CD4-positive, alpha-beta T cell treated with Interleukin-17A for 1 hour (primary cell): ENCODE results near the gene SPATA2.
"Not testable (repeated sequence)": the region's sequence is repeated elsewhere in the genome, so short reads cannot be mapped to it uniquely, and the experiment has no call there.

Experiments
- DNase-seq: peaks from one replicate; pipeline ENCODE4 v3.0.0-alpha.2; 2020

The SPATA2 gene

GRCh38 chr20:49915380-49916145 is at the start of gene SPATA2:
TSS of gene SPATA2 (minus strand) at chr20:49915529. CDS start at chr20:49908490, 7,039 bp downstream.
- peak; percentile 94 for DNase-seq

GRCh38 chr20:49961413-49961812 is 46.1 kb upstream of the SPATA2 start:
- no peak for DNase-seq

- not testable (repeated sequence) for DNase-seq
Observed at GRCh38 chr20:49957089-49957938, 42.0 kb upstream of the SPATA2 start.

- no peak for DNase-seq
Observed at GRCh38 chr20:49956689-49957088, 41.4 kb upstream of the SPATA2 start.

- DNase-seq, result not testable (repeated sequence)
Observed at GRCh38 chr20:49955830-49956396, 40.6 kb upstream of the SPATA2 start.

GRCh38 chr20:49955167-49955566 is 39.8 kb upstream of the SPATA2 start:
- DNase-seq, result no peak

GRCh38 chr20:49951151-49951550 is 35.8 kb upstream of the SPATA2 start:
- DNase-seq, result no peak

GRCh38 chr20:49948809-49949507 is 33.6 kb upstream of the SPATA2 start:
- no peak for DNase-seq

GRCh38 chr20:49948178-49948577 is 32.8 kb upstream of the SPATA2 start:
- no peak for DNase-seq

GRCh38 chr20:49945701-49946477 is 30.6 kb upstream of the SPATA2 start:
- no peak for DNase-seq

GRCh38 chr20:49945306-49945700 is 30.0 kb upstream of the SPATA2 start:
- no peak for DNase-seq

- DNase-seq, result no peak
Observed at GRCh38 chr20:49942942-49943341, 27.6 kb upstream of the SPATA2 start.

- DNase-seq, result no peak
Observed at GRCh38 chr20:49942303-49942702, 27.0 kb upstream of the SPATA2 start.

- DNase-seq, result no peak
Observed at GRCh38 chr20:49941456-49941855, 26.1 kb upstream of the SPATA2 start.

- DNase-seq, result no peak
Observed at GRCh38 chr20:49938173-49939163, 23.1 kb upstream of the SPATA2 start.

- no peak for DNase-seq
Observed at GRCh38 chr20:49937027-49937929, 21.9 kb upstream of the SPATA2 start.

- DNase-seq, result peak; percentile 93
Observed at GRCh38 chr20:49936153-49937026, 21.1 kb upstream of the SPATA2 start, which contains the start of gene RNF114. TSS of gene RNF114 (plus strand) at chr20:49936397. CDS start at chr20:49936413, 16 bp downstream.

GRCh38 chr20:49935746-49936152 is 20.4 kb upstream of the SPATA2 start:
- no peak for DNase-seq

- no peak for DNase-seq
Observed at GRCh38 chr20:49929142-49929494, 13.8 kb upstream of the SPATA2 start.
